Fibroblast of peridontal ligament (primary cell): Measurements from ENCODE around the gene MCM3.

ENCODE experiments used
- DNase-seq: peaks from one replicate; pipeline ENCODE4 v3.0.0-alpha.2; 2010; ENCODE audit errors: extremely low read depth

Gene MCM3

GRCh38 chr6:52251113-52251512 is 33.4 kb downstream of the MCM3 start:
- no peak for DNase-seq

- DNase-seq: no peak
These were observed 35.5 kb downstream of the MCM3 start for GRCh38 chr6:52249078-52249477.

- DNase-seq: no peak
These were observed 39.1 kb downstream of the MCM3 start for GRCh38 chr6:52245425-52245824.

- no peak for DNase-seq
These were observed 40.1 kb downstream of the MCM3 start, which contains the start of gene IL17F for GRCh38 chr6:52244400-52244799. Gene IL17F (minus strand): TSS chr6:52244500. CDS start chr6:52244429, 71 bp downstream.

- peak; percentile 49 for DNase-seq
These were observed 41.2 kb downstream of the MCM3 start for GRCh38 chr6:52243282-52243893.

GRCh38 chr6:52241819-52242218 is 42.7 kb downstream of the MCM3 start:
- DNase-seq: no peak

GRCh38 chr6:52233975-52234823 is 50.3 kb downstream of the MCM3 start:
- DNase-seq: peak; percentile 58

- no peak for DNase-seq
These were observed 51.5 kb downstream of the MCM3 start for GRCh38 chr6:52233005-52233404.

- DNase-seq: peak; percentile 3
These were observed 53.0 kb downstream of the MCM3 start for GRCh38 chr6:52231406-52232127.

GRCh38 chr6:52230685-52231084 is 53.9 kb downstream of the MCM3 start:
- DNase-seq: peak; percentile 41

- no peak for DNase-seq
These were observed 57.0 kb downstream of the MCM3 start for GRCh38 chr6:52227495-52227894.

- DNase-seq: no peak
These were observed 63.2 kb downstream of the MCM3 start for GRCh38 chr6:52221302-52221701.

- no peak for DNase-seq
These were observed 66.8 kb downstream of the MCM3 start for GRCh38 chr6:52217761-52218160.

GRCh38 chr6:52216932-52217575 is 67.5 kb downstream of the MCM3 start:
- no peak for DNase-seq

- DNase-seq: no peak
These were observed 68.8 kb downstream of the MCM3 start for GRCh38 chr6:52215787-52216186.
